ENCODE results near the gene CADPS.

DNA sequence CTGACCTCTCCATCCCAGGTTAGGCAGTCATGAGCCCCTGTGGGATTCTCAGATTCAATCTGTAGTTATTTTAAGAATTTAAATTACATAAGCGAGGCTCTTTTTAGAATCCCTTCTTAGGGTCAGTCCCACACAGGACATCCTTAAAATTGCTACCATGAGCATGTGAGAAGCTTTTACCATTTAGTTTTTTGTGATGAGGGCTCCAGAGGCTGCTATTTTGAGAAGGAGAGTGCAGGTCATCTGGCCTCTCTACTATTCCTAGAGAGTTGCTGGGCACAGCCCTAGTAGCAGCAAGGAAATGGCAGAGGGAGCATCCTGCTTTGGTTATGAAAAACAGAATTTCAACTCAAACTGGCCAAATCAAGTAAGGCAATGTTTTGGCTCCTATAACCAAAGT lies 13.6 kb upstream of the CADPS start:
- TF ChIP-seq BHLHE40 (IDR thresholded peaks at IDR 0.05; ENCODE audit: low read depth, low read length), result no peak
- no peak for TF ChIP-seq POLR2A (IDR thresholded peaks at IDR 0.05; ENCODE audit: low read length)
- TF ChIP-seq, protein P1, sequence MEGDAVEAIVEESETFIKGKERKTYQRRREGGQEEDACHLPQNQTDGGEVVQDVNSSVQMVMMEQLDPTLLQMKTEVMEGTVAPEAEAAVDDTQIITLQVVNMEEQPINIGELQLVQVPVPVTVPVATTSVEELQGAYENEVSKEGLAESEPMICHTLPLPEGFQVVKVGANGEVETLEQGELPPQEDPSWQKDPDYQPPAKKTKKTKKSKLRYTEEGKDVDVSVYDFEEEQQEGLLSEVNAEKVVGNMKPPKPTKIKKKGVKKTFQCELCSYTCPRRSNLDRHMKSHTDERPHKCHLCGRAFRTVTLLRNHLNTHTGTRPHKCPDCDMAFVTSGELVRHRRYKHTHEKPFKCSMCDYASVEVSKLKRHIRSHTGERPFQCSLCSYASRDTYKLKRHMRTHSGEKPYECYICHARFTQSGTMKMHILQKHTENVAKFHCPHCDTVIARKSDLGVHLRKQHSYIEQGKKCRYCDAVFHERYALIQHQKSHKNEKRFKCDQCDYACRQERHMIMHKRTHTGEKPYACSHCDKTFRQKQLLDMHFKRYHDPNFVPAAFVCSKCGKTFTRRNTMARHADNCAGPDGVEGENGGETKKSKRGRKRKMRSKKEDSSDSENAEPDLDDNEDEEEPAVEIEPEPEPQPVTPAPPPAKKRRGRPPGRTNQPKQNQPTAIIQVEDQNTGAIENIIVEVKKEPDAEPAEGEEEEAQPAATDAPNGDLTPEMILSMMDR (IDR thresholded peaks at IDR 0.05), result no peak
- no peak for TF ChIP-seq RCOR1 (IDR thresholded peaks at IDR 0.05; ENCODE audit: low read depth, low read length)
- TF ChIP-seq CHD2 (IDR thresholded peaks at IDR 0.05; ENCODE audit: low read length, partially characterized antibody), result no peak
- no peak for TF ChIP-seq EHF (CRISPR knock-in tag; IDR thresholded peaks at IDR 0.05)

All from A549 (cell line).